IMR-90 (cell line): ENCODE data around the gene EYS. TPM values are rescaled to one million over a fixed set of nuclear protein-coding genes. Genes with fewer than 3 reads are reported as not detected.

Experiments used
- ATAC-seq: fragments of 200-7000 bp; cut with Tn5 transposase; 2 replicates; pipeline ENCODE4 v1.9.1; 2020; ENCODE audit warnings: low read depth, mild to moderate bottlenecking, moderate library complexity
- BruUV-seq: library from RNA; stranded (reverse); fragments of 400-500 nt; replicated peaks from 2 replicates; lab custom pipeline; 2021; lab: Mats Ljungman, UMichigan
- CTCF ChIA-PET: fragments of 300-600 bp; formaldehyde crosslinking; extraction: SDS; loops from one replicate; lab custom pipeline; 2021; ENCODE audit warnings: antibody characterized with exemption; lab: Yijun Ruan, JAX
- POLR2A ChIA-PET: fragments of 300-600 bp; sonication (Branson Sonifier 250); formaldehyde crosslinking; loops from one replicate; lab custom pipeline; 2022; ENCODE audit warnings: antibody characterized with exemption; ENCODE audit not compliant: unreplicated experiment; lab: Charles Lee
- DNase-seq: peaks from one replicate; pipeline ENCODE4 v3.0.0; 2013
- H2AFZ ChIP-seq: replicated peaks from 2 replicates; pipeline ENCODE3; 2013; ENCODE audit warnings: low read length, mild to moderate bottlenecking; ENCODE audit not compliant: poor library complexity
- H2AK5ac ChIP-seq: 2 replicates; pipeline ENCODE4 v1.6.1; 2013; ENCODE audit warnings: low read depth, low read length, inconsistent platforms
- H2AK9ac ChIP-seq: replicated peaks from 2 replicates; pipeline ENCODE3; 2013; ENCODE audit warnings: mild to moderate bottlenecking, low read depth, low read length, moderate library complexity; ENCODE audit not compliant: poor library complexity
- H2BK120ac ChIP-seq: 2 replicates; pipeline ENCODE4 v1.6.1; 2013; ENCODE audit warnings: low read depth, low read length, inconsistent platforms
- H2BK15ac ChIP-seq: 3 replicates; pipeline ENCODE4 v1.6.1; 2013; ENCODE audit warnings: low read depth, low read length, inconsistent platforms
- H2BK20ac ChIP-seq: 2 replicates; pipeline ENCODE4 v1.6.1; 2013; ENCODE audit warnings: low read depth, mild to moderate bottlenecking, inconsistent platforms, low read length, moderate library complexity
- H2BK5ac ChIP-seq: 2 replicates; pipeline ENCODE4 v1.6.1; 2013; ENCODE audit warnings: mild to moderate bottlenecking, low read depth, low read length, inconsistent platforms; ENCODE audit not compliant: poor library complexity, severe bottlenecking
- H3K14ac ChIP-seq: replicated peaks from 2 replicates; pipeline ENCODE4 v1.6.1; 2013; ENCODE audit warnings: low read depth, low read length, inconsistent platforms
- H3K18ac ChIP-seq: 2 replicates; pipeline ENCODE4 v1.6.1; 2013; ENCODE audit warnings: low read depth, low read length, control low read depth
- H3K23ac ChIP-seq: 2 replicates; pipeline ENCODE4 v1.6.1; 2013; ENCODE audit warnings: low read depth, low read length, inconsistent platforms
- H3K27ac ChIP-seq: 2 replicates; pipeline ENCODE4 v1.5.1; 2013; ENCODE audit warnings: mild to moderate bottlenecking, control low read depth, low read length; ENCODE audit not compliant: insufficient read depth
- H3K27me3 ChIP-seq: 2 replicates; pipeline ENCODE4 v1.6.1; 2013; ENCODE audit warnings: low read length; ENCODE audit not compliant: control insufficient read depth, insufficient read depth
- H3K36me3 ChIP-seq: 2 replicates; pipeline ENCODE4 v1.6.1; 2013; ENCODE audit warnings: low read length, mixed read lengths; ENCODE audit not compliant: control insufficient read depth, insufficient read depth
- H3K4ac ChIP-seq: 2 replicates; pipeline ENCODE4 v1.6.1; 2013; ENCODE audit warnings: low read depth, low read length, inconsistent platforms
- H3K4me1 ChIP-seq: 2 replicates; pipeline ENCODE4 v1.6.1; 2013; ENCODE audit warnings: low read length, mixed read lengths; ENCODE audit not compliant: control insufficient read depth, insufficient read depth
- H3K4me2 ChIP-seq: 2 replicates; pipeline ENCODE4 v1.6.1; 2013; ENCODE audit warnings: low read depth, mild to moderate bottlenecking, control low read depth, low read length, moderate library complexity
- H3K4me3 ChIP-seq: 2 replicates; pipeline ENCODE4 v1.5.1; 2013; ENCODE audit warnings: low read depth, mild to moderate bottlenecking, control low read depth, low read length, moderate library complexity; ENCODE audit not compliant: insufficient read depth
- H3K56ac ChIP-seq: 2 replicates; pipeline ENCODE4 v1.6.1; 2013; ENCODE audit warnings: low read length, inconsistent platforms; ENCODE audit not compliant: insufficient read depth; ENCODE audit errors: extremely low read depth
- H3K79me1 ChIP-seq, 2 experiments: 2 replicates each; pipeline ENCODE4 v1.6.1; 2013; ENCODE audit warnings: low read length in 2 of 2, inconsistent platforms in 1 of 2, low read depth in 1 of 2
- H3K9ac ChIP-seq: 2 replicates; pipeline ENCODE4 v1.6.1; 2013; ENCODE audit warnings: low read depth, low read length, control low read depth
- H3K9me1 ChIP-seq: 2 replicates; pipeline ENCODE4 v1.6.1; 2013; ENCODE audit warnings: low read length, inconsistent platforms; ENCODE audit not compliant: insufficient read depth
- H3K9me3 ChIP-seq: 2 replicates; pipeline ENCODE4 v1.6.1; 2013; ENCODE audit warnings: low read length; ENCODE audit not compliant: control insufficient read depth, insufficient read depth
- H4K20me1 ChIP-seq: 2 replicates; pipeline ENCODE4 v1.6.1; 2013; ENCODE audit warnings: low read length, inconsistent platforms; ENCODE audit not compliant: insufficient read depth
- H4K5ac ChIP-seq: 2 replicates; pipeline ENCODE4 v1.6.1; 2013; ENCODE audit warnings: mild to moderate bottlenecking, low read depth, low read length, control low read depth
- H4K8ac ChIP-seq, 2 experiments: 2 replicates each; pipeline ENCODE4 v1.6.1; 2013; ENCODE audit warnings: low read depth in 2 of 2, low read length in 2 of 2, control low read depth in 1 of 2, inconsistent platforms in 1 of 2
- H4K91ac ChIP-seq: 2 replicates; pipeline ENCODE4 v1.6.1; 2013; ENCODE audit warnings: low read depth, low read length, inconsistent platforms; ENCODE audit not compliant: insufficient read depth
- BHLHE40 ChIP-seq: fragments of 150-350 bp; IDR thresholded peaks from 2 replicates; pipeline ENCODE4 v1.6.1; 2016; ENCODE audit warnings: mild to moderate bottlenecking, low read depth, low read length
- CEBPB ChIP-seq: IDR thresholded peaks from 2 replicates; pipeline ENCODE4 v1.6.1; 2012; ENCODE audit warnings: low read depth, low read length, improper control_type of control experiment
- CHD1 ChIP-seq: IDR thresholded peaks from 2 replicates; pipeline ENCODE4 v1.6.1; 2012; ENCODE audit warnings: low read depth, low read length, improper control_type of control experiment
- FOS ChIP-seq: fragments of 150-350 bp; IDR thresholded peaks from 2 replicates; pipeline ENCODE4 v1.6.1; 2016; ENCODE audit warnings: low read depth, low read length
- MAFK ChIP-seq: IDR thresholded peaks from 2 replicates; pipeline ENCODE4 v1.6.1; 2012; ENCODE audit warnings: low read depth, low read length, improper control_type of control experiment
- MAZ ChIP-seq: IDR thresholded peaks from 2 replicates; pipeline ENCODE4 v1.6.1; 2012; ENCODE audit warnings: low read depth, mild to moderate bottlenecking, low read length, improper control_type of control experiment, moderate library complexity, borderline replicate concordance
- MXI1 ChIP-seq: IDR thresholded peaks from 2 replicates; pipeline ENCODE4 v1.6.1; 2012; ENCODE audit warnings: low read depth, mild to moderate bottlenecking, low read length, moderate library complexity, borderline replicate concordance
- NFE2L2 ChIP-seq: fragments of 150-350 bp; IDR thresholded peaks from 2 replicates; pipeline ENCODE4 v1.6.1; 2016; ENCODE audit warnings: low read depth, mild to moderate bottlenecking, low read length
- POLR2A ChIP-seq: IDR thresholded peaks from 2 replicates; pipeline ENCODE4 v1.6.1; 2012; ENCODE audit warnings: mild to moderate bottlenecking, low read depth, low read length
- RAD21 ChIP-seq: IDR thresholded peaks from 2 replicates; pipeline ENCODE4 v1.6.1; 2012; ENCODE audit warnings: low read length, improper control_type of control experiment
- RCOR1 ChIP-seq: IDR thresholded peaks from 2 replicates; pipeline ENCODE4 v1.6.1; 2012; ENCODE audit warnings: mild to moderate bottlenecking, low read length, improper control_type of control experiment; ENCODE audit not compliant: insufficient replicate concordance
- RFX5 ChIP-seq: IDR thresholded peaks from 2 replicates; pipeline ENCODE4 v1.8.0; 2012; ENCODE audit warnings: low read depth, mild to moderate bottlenecking, low read length, moderate library complexity
- SMC3 ChIP-seq: fragments of 150-350 bp; IDR thresholded peaks from 2 replicates; pipeline ENCODE4 v1.6.1; 2016; ENCODE audit warnings: low read depth, mild to moderate bottlenecking, antibody characterized with exemption, low read length, moderate library complexity
- dilution Hi-C: fragments of 300-500 bp; cut with HindIII; formaldehyde crosslinking; loops from one replicate; pipeline ENCODE4 v1.14.3; 2018; ENCODE audit warnings: low sequenced_read_pairs; ENCODE audit not compliant: unreplicated experiment
- in situ Hi-C: fragments of 300-500 bp; cut with MboI; formaldehyde crosslinking; loops from 3 replicates; pipeline ENCODE4 v1.14.3; 2019; ENCODE audit warnings: low sequenced_read_pairs, inconsistent platforms, mixed read lengths
- intact Hi-C: fragments of 100-400 bp; cut with micrococcal nuclease; formaldehyde crosslinking; loops from 2 replicates; pipeline ENCODE4 v1.10.0; 2022
- polyA plus RNA-seq, 3 experiments: library from polyadenylated mRNA; depleted of rRNA; stranded (reverse); fragments of >200 nt; gene quantifications; 2 replicates each; pipeline ENCODE4 v1.2.3, GENCODE V29; 2012; ENCODE audit warnings: low replicate concordance in 1 of 3
- total RNA-seq: library from RNA; depleted of rRNA; stranded (reverse); fragments of >200 nt; gene quantifications from 2 replicates; pipeline ENCODE4 v1.2.3, GENCODE V29; 2012
- TF ChIP-seq, protein P1 (sequence below): fragments of 150-350 bp; IDR thresholded peaks from 2 replicates; pipeline ENCODE4 v1.6.1; 2017; ENCODE audit warnings: mild to moderate bottlenecking, antibody characterized with exemption, low read length, low read depth
- TF ChIP-seq, protein P2 (sequence below): fragments of 150-350 bp; IDR thresholded peaks from 2 replicates; pipeline ENCODE4 v1.6.1; 2016; ENCODE audit warnings: low read depth, mild to moderate bottlenecking, low read length, moderate library complexity, borderline replicate concordance
- TF ChIP-seq, protein P3 (sequence below): conservative IDR thresholded peaks from 2 replicates; pipeline ENCODE4 v1.5.1; 2012; ENCODE audit warnings: mild to moderate bottlenecking, low read depth, low read length, improper control_type of control experiment

Gene EYS
- total and polyA plus RNA-seq, 2 of the 4 experiments (the other 2 are of a cell fraction), result under 0.01 TPM; not detected in 1

DNA sequence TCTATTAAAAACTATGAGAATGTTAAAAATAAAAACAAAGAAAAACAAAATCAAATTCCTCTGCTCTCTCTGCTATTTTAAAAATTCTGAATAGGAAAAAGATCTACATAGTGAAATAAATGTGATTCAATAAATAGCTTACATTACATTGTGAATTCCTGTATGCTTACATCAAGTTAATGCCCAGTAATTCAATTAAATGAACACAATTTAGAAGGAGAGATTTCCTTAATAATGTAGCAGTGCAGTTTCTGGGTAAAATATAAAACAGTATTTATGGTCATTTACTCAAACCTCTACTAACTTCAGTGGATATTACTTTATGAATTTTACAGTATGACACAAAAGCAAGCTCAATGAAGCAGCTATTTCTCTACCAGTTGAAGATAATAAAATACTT, 594.6 kb downstream of the EYS start:
- Histone ChIP-seq H3K27me3 (no peaks in the 10 kb centered on the region), H3K27ac (no peak overlapping the region), H3K9me1 (no peaks in the 10 kb centered on the region), H4K20me1 (no peaks in the 10 kb centered on the region), H3K9me3 (no peaks in the 10 kb centered on the region), H2BK20ac (no peak overlapping the region), H3K4ac (no peak overlapping the region), H2BK120ac (no peak overlapping the region), H3K23ac (no peak overlapping the region), H3K56ac (no peak overlapping the region), H3K18ac (no peak overlapping the region), H3K4me1 (no peaks in the 10 kb centered on the region), H2AFZ (no peak overlapping the region), H2AK9ac (no peak overlapping the region), H2BK5ac (no peak overlapping the region), H4K5ac (no peak overlapping the region), H4K8ac (no peak overlapping the region), H3K9ac (no peak overlapping the region), H3K4me2 (no peak overlapping the region), H2BK15ac (no peak overlapping the region), H3K79me1 (no peaks in the 10 kb centered on the region), H3K36me3 (no peaks in the 10 kb centered on the region), H4K91ac (no peak overlapping the region), H3K14ac (no peak overlapping the region), H3K4me3 (no peak overlapping the region), H2AK5ac (no peak overlapping the region)
- in situ Hi-C loops (no loop called here), dilution Hi-C loops (no loop called here), intact Hi-C loops (no loop called here)
- peak; percentile 49 for ATAC-seq
- no peak for DNase-seq
- ChIA-PET CTCF (no interaction called here), POLR2A (no interaction called here)
- TF ChIP-seq SMC3 (no peak), RCOR1 (no peak), MAFK (no peak), FOS (no peak), RAD21 (no peak), MXI1 (no peak), NFE2L2 (no peak), BHLHE40 (no peak), CHD1 (no peak), POLR2A (no peak), MAZ (no peak), RFX5 (no peak), CEBPB (no peak)
- TF ChIP-seq, protein P1, sequence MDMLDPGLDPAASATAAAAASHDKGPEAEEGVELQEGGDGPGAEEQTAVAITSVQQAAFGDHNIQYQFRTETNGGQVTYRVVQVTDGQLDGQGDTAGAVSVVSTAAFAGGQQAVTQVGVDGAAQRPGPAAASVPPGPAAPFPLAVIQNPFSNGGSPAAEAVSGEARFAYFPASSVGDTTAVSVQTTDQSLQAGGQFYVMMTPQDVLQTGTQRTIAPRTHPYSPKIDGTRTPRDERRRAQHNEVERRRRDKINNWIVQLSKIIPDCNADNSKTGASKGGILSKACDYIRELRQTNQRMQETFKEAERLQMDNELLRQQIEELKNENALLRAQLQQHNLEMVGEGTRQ, result no peak
- TF ChIP-seq, protein P2, sequence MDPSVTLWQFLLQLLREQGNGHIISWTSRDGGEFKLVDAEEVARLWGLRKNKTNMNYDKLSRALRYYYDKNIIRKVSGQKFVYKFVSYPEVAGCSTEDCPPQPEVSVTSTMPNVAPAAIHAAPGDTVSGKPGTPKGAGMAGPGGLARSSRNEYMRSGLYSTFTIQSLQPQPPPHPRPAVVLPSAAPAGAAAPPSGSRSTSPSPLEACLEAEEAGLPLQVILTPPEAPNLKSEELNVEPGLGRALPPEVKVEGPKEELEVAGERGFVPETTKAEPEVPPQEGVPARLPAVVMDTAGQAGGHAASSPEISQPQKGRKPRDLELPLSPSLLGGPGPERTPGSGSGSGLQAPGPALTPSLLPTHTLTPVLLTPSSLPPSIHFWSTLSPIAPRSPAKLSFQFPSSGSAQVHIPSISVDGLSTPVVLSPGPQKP, result no peak
- TF ChIP-seq, protein P3, sequence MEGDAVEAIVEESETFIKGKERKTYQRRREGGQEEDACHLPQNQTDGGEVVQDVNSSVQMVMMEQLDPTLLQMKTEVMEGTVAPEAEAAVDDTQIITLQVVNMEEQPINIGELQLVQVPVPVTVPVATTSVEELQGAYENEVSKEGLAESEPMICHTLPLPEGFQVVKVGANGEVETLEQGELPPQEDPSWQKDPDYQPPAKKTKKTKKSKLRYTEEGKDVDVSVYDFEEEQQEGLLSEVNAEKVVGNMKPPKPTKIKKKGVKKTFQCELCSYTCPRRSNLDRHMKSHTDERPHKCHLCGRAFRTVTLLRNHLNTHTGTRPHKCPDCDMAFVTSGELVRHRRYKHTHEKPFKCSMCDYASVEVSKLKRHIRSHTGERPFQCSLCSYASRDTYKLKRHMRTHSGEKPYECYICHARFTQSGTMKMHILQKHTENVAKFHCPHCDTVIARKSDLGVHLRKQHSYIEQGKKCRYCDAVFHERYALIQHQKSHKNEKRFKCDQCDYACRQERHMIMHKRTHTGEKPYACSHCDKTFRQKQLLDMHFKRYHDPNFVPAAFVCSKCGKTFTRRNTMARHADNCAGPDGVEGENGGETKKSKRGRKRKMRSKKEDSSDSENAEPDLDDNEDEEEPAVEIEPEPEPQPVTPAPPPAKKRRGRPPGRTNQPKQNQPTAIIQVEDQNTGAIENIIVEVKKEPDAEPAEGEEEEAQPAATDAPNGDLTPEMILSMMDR, result no peak
- no TSS peak for BruUV-seq
